KOPT-K1 (cell line): ENCODE measurements around the gene MEIOSIN.
"Not testable (repeated sequence)": the region's sequence is repeated elsewhere in the genome, so short reads cannot be mapped to it uniquely, and the experiment has no call there.

Experiments
- H3K27ac ChIP-seq: fragments of 200-600 bp; sonication (generic); 2 replicates; pipeline ENCODE4 v1.5.1; 2016; ENCODE audit warnings: antibody characterized with exemption, mild to moderate bottlenecking, low read depth, low read length; ENCODE audit not compliant: poor library complexity, severe bottlenecking
- H3K36me3 ChIP-seq: fragments of 200-600 bp; sonication (generic); 2 replicates; pipeline ENCODE4 v1.5.1; 2017; ENCODE audit warnings: antibody characterized with exemption, mild to moderate bottlenecking, low read length, moderate library complexity; ENCODE audit not compliant: insufficient read depth
- H3K9me3 ChIP-seq: fragments of 200-600 bp; sonication (generic); 2 replicates; pipeline ENCODE4 v1.5.1; 2017; ENCODE audit warnings: antibody characterized with exemption, low read length, mild to moderate bottlenecking; ENCODE audit not compliant: insufficient read depth, poor library complexity, severe bottlenecking

Gene MEIOSIN

GRCh38 chr19:45791744-45792469 is 58.7 kb downstream of the MEIOSIN start:
- Histone ChIP-seq H3K9me3 (no peaks in the 10 kb centered on the region), H3K27ac (peak overlapping the region; percentile 59), H3K36me3 (peaks cover 36% of the 10 kb centered on the region)

- peak within 1 kb of the TSS; percentile 59 for H3K27ac ChIP-seq
- H3K36me3 ChIP-seq = peaks cover 29% of the 10 kb centered on the region
- no peaks in the 10 kb centered on the region for H3K9me3 ChIP-seq
Observed at GRCh38 chr19:45792470-45793177, 59.4 kb downstream of the MEIOSIN start, which contains the start of gene DMWD. TSS of gene DMWD (minus strand) at chr19:45792845. CDS start at chr19:45792756, 89 bp downstream.

GRCh38 chr19:45793178-45793564 is 59.9 kb downstream of the MEIOSIN start:
- no peak overlapping the region for H3K27ac ChIP-seq
- H3K9me3 ChIP-seq = no peaks in the 10 kb centered on the region
- peaks cover 26% of the 10 kb centered on the region for H3K36me3 ChIP-seq

- Histone ChIP-seq H3K36me3 (peaks cover 19% of the 10 kb centered on the region), H3K9me3 (no peaks in the 10 kb centered on the region)
Observed at GRCh38 chr19:45793876-45794275, 60.6 kb downstream of the MEIOSIN start.

GRCh38 chr19:45794627-45795026 is 61.4 kb downstream of the MEIOSIN start:
- Histone ChIP-seq H3K27ac (no peak overlapping the region), H3K9me3 (no peaks in the 10 kb centered on the region), H3K36me3 (peaks cover 11% of the 10 kb centered on the region)

More at GRCh38 chr19:45793876-45794275, 60.6 kb downstream of the MEIOSIN start:
- H3K27ac ChIP-seq = no peak overlapping the region

GRCh38 chr19:45798995-45799517 is 65.8 kb downstream of the MEIOSIN start:
- Histone ChIP-seq H3K27ac (no peak overlapping the region), H3K9me3 (no peaks in the 10 kb centered on the region), H3K36me3 (no peaks in the 10 kb centered on the region)

- H3K9me3 ChIP-seq, H3K27ac ChIP-seq, H3K36me3 ChIP-seq: not testable (repeated sequence)
Observed at GRCh38 chr19:45799541-45799940, 66.3 kb downstream of the MEIOSIN start.

GRCh38 chr19:45800070-45800553 is 66.9 kb downstream of the MEIOSIN start:
- H3K36me3 ChIP-seq = no peaks in the 10 kb centered on the region
- no peaks in the 10 kb centered on the region for H3K9me3 ChIP-seq
- no peak overlapping the region for H3K27ac ChIP-seq

- Histone ChIP-seq H3K9me3 (no peaks in the 10 kb centered on the region), H3K36me3 (no peaks in the 10 kb centered on the region), H3K27ac (no peak overlapping the region)
Observed at GRCh38 chr19:45801603-45802175, 68.5 kb downstream of the MEIOSIN start.

- Histone ChIP-seq H3K36me3 (no peaks in the 10 kb centered on the region), H3K27ac (no peak overlapping the region), H3K9me3 (no peaks in the 10 kb centered on the region)
Observed at GRCh38 chr19:45804140-45804958, 71.1 kb downstream of the MEIOSIN start.

- Histone ChIP-seq H3K36me3 (no peaks in the 10 kb centered on the region), H3K27ac (no peak overlapping the region), H3K9me3 (no peaks in the 10 kb centered on the region)
Observed at GRCh38 chr19:45804959-45805230, 71.7 kb downstream of the MEIOSIN start.

GRCh38 chr19:45805719-45806118 is 72.5 kb downstream of the MEIOSIN start:
- no peaks in the 10 kb centered on the region for H3K36me3 ChIP-seq
- no peaks in the 10 kb centered on the region for H3K9me3 ChIP-seq
- no peak overlapping the region for H3K27ac ChIP-seq

- Histone ChIP-seq H3K27ac (no peak overlapping the region), H3K9me3 (no peaks in the 10 kb centered on the region), H3K36me3 (peaks cover 8% of the 10 kb centered on the region; the same call in 1 of the 2 replicates)
Observed at GRCh38 chr19:45809643-45810159, 76.5 kb downstream of the MEIOSIN start.

- H3K36me3 ChIP-seq = peaks cover 20% of the 10 kb centered on the region
- no peak overlapping the region for H3K27ac ChIP-seq
- H3K9me3 ChIP-seq = no peaks in the 10 kb centered on the region
Observed at GRCh38 chr19:45812297-45812696, 79.1 kb downstream of the MEIOSIN start.
